Erythroblast (primary cell): ENCODE data around the gene CTU1.

Experiments used
- GATA1 ChIP-seq: IDR thresholded peaks from 2 replicates; pipeline ENCODE4 v1.6.1; 2011; ENCODE audit warnings: low read depth, mild to moderate bottlenecking, control low read depth, low read length, moderate library complexity
- POLR2A ChIP-seq: IDR thresholded peaks from 2 replicates; pipeline ENCODE4 v1.6.1; 2011; ENCODE audit warnings: mild to moderate bottlenecking, low read length

GRCh38 chr19:51084505-51084904, 23.7 kb downstream of the CTU1 start:
- TF ChIP-seq POLR2A (no peak), GATA1 (no peak)
